Esophagus muscularis mucosa (tissue), 4 donors: ENCODE measurements around the gene CAMSAP2. TPM values are rescaled to one million over a fixed set of nuclear protein-coding genes. Genes with fewer than 3 reads are reported as not detected.
"Not testable (repeated sequence)": the region's sequence is repeated elsewhere in the genome, so short reads cannot be mapped to it uniquely, and the experiment has no call there.

ENCODE experiments used
- DNase-seq: peaks from one replicate; pipeline ENCODE4 v3.0.0-alpha.2; 2017; ENCODE audit errors: extremely low spot score
- H3K27ac ChIP-seq, 4 donors: fragments of 200-600 bp; sonication (generic); replicated peaks in 1 of 4; 1 replicate in 3 of 4; 2 replicates in 1 of 4; pipeline ENCODE4 v1.5.1; 2016 to 2019; ENCODE audit warnings: mild to moderate bottlenecking in 1 of 4
- H3K27me3 ChIP-seq, 4 donors: fragments of 200-600 bp; sonication (generic); one replicate each; pipeline versions ENCODE4 v1.5.1 to v1.6.0; 2016 to 2019
- H3K36me3 ChIP-seq, 4 donors: fragments of 200-600 bp; sonication (generic); one replicate each; pipeline ENCODE4 v1.5.1; 2016 to 2019
- H3K4me1 ChIP-seq, 4 donors: fragments of 200-600 bp; sonication (generic); one replicate each; pipeline ENCODE4 v1.5.1; 2016 to 2019
- H3K4me3 ChIP-seq, 4 donors: fragments of 200-600 bp; sonication (generic); 1 replicate in 2 of 4; 2 replicates in 2 of 4; pipeline ENCODE4 v1.5.1; 2016 to 2019; ENCODE audit warnings: mild to moderate bottlenecking in 4 of 4, moderate library complexity in 1 of 4
- H3K9me3 ChIP-seq, 4 donors: fragments of 200-600 bp; sonication (generic); 1 replicate in 3 of 4; 2 replicates in 1 of 4; pipeline ENCODE4 v1.5.1; 2016 to 2019
- EP300 ChIP-seq: sonication (generic); formaldehyde crosslinking; IDR thresholded peaks from one replicate; pipeline ENCODE4 v1.6.1; 2017; ENCODE audit warnings: antibody characterized with exemption
- POLR2A ChIP-seq: fragments of 450-650 bp; IDR thresholded peaks from one replicate; pipeline ENCODE4 v1.6.1; 2017; ENCODE audit warnings: antibody characterized with exemption, moderate library complexity, mild to moderate bottlenecking, low read depth
- POLR2AphosphoS5 ChIP-seq, 2 donors: sonication (generic); formaldehyde crosslinking; IDR thresholded peaks; one replicate each; pipeline ENCODE4 v1.6.1; 2017; ENCODE audit warnings: antibody characterized with exemption in 2 of 2
- WGBS: methylation state at CpG from one replicate; pipeline ENCODE4 v1.1.5; 2018; 5-methylcytosine and 5-hydroxymethylcytosine counted together
- intact Hi-C: fragments of 100-400 bp; cut with DNase I; formaldehyde crosslinking; loops from one replicate; pipeline ENCODE4 v1.15.1; 2023
- total RNA-seq, 4 donors: library from RNA; depleted of rRNA; stranded (reverse); fragments of >200 nt; gene quantifications; one replicate each; pipeline versions ENCODE4 v1.1.0 to v1.2.1, GENCODE V29; 2016
- TF ChIP-seq, protein P1 (sequence below), 3 experiments: fragments of 200-600 bp in 2 of 3; fragments of 450-650 bp in 1 of 3; sonication (generic) in 2 of 3; IDR thresholded peaks; one replicate each; pipeline ENCODE4 v1.5.1; 2017 to 2019; ENCODE audit warnings: antibody characterized with exemption in 3 of 3, mild to moderate bottlenecking in 2 of 3, moderate library complexity in 1 of 3

CAMSAP2 gene
- total RNA-seq, 4 donors from 2014 or later = 34.6 to 44.0 (median 38.4) TPM

DNA sequence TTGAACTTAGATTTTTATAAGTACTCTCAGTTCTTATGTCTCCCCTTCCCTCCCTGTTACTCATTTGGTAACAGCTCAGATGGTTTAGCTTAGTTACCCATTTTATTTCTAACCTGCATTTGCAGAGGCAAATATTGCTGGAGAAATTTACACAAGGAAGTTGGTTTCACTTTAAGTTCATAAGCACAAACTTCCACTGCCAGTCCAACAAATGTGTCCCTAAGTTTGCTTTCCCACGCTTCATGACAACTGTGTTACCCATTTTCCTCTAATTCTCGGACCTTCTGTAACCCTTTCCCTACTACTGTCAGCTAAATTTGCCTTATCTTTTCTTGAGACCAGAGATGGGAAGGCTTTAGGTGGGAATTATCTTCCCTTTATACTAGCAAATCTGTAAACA is 70.2 kb downstream of the CAMSAP2 start:
- intact Hi-C loops = no loop called here
- Histone ChIP-seq H3K27me3 (no peaks in the 10 kb centered on the region), H3K4me1 (peaks cover 0 to 14% (median 8%) of the 10 kb centered on the region in 4 donors), H3K4me3 (no peak overlapping the region), H3K27ac (no peak overlapping the region), H3K9me3 (no peaks in the 10 kb centered on the region), H3K36me3 (peaks cover 0 to 40% (median 21%) of the 10 kb centered on the region in 4 donors)
- DNase-seq = no peak
- 87% methylated on average over 2 of the region's 2 CpGs for WGBS
- TF ChIP-seq, protein P1, sequence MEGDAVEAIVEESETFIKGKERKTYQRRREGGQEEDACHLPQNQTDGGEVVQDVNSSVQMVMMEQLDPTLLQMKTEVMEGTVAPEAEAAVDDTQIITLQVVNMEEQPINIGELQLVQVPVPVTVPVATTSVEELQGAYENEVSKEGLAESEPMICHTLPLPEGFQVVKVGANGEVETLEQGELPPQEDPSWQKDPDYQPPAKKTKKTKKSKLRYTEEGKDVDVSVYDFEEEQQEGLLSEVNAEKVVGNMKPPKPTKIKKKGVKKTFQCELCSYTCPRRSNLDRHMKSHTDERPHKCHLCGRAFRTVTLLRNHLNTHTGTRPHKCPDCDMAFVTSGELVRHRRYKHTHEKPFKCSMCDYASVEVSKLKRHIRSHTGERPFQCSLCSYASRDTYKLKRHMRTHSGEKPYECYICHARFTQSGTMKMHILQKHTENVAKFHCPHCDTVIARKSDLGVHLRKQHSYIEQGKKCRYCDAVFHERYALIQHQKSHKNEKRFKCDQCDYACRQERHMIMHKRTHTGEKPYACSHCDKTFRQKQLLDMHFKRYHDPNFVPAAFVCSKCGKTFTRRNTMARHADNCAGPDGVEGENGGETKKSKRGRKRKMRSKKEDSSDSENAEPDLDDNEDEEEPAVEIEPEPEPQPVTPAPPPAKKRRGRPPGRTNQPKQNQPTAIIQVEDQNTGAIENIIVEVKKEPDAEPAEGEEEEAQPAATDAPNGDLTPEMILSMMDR (IDR thresholded peaks at IDR 0.05) = no peak
- TF ChIP-seq POLR2A (no peak), EP300 (no peak), POLR2AphosphoS5 (IDR thresholded peaks at IDR 0.05) (no peak)

DNA sequence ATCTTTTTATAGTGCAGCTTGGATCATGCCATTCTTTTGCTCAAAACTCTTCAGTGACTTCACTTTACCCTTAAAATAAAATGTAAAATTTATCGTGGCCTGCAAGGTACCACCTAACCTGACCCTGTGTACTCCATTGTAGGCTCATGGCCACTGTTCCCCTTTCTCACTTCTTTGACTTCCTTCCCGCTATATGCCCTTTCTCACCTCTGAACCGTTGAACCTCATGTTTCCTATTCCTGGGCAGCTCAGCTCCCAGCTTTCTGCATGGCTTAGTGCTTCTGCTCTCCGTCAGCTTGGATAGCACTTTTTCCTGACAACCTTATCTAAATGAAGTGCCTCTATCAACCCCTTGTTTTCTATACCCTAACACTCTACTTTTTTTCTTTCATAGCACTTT is 73.0 kb downstream of the CAMSAP2 start:
- intact Hi-C loops = no loop called here
- H3K4me1 ChIP-seq = peaks cover 0 to 14% (median 8%) of the 10 kb centered on the region in 4 donors
- no peaks in the 10 kb centered on the region for H3K9me3 ChIP-seq
- 69% methylated on average over 4 of the region's 4 CpGs for WGBS
- H3K27me3 ChIP-seq = no peaks in the 10 kb centered on the region
- peaks cover 6 to 50% (median 30%) of the 10 kb centered on the region in 4 donors for H3K36me3 ChIP-seq
- no peak overlapping the region for H3K4me3 ChIP-seq
- no peak overlapping the region for H3K27ac ChIP-seq
- TF ChIP-seq POLR2A (no peak), EP300 (no peak), POLR2AphosphoS5 (IDR thresholded peaks at IDR 0.05) (no peak)
- TF ChIP-seq, protein P1 (IDR thresholded peaks at IDR 0.05) = no peak
- no peak for DNase-seq

DNA sequence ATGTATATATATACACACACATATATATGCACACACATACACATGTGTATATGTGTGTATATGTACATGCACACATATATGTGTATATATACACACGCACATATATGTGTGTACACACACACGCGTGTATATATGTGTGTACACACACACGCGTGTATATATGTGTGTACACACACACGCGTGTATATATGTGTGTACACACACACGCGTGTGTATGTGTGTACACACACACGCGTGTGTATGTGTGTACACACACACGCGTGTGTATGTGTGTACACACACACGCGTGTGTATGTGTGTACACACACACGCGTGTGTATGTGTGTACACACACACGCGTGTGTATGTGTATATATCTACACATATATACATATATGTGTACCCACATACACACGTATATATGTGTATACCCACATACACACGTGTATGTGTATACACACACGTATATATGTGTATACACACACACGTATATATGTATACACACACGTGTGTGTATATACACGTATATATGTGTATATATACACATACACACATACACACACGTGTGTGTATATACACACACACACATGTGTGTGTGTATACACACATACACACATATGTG is 78.0 kb downstream of the CAMSAP2 start:
- DNase-seq, H3K9me3 ChIP-seq, H3K4me3 ChIP-seq, intact Hi-C loops, H3K27ac ChIP-seq, H3K27me3 ChIP-seq: not testable (repeated sequence)
- Histone ChIP-seq H3K36me3 (peaks cover 6 to 22% (median 14%) of the 10 kb centered on the region in 4 donors), H3K4me1 (peaks cover 0 to 12% (median 6%) of the 10 kb centered on the region in 4 donors)
- WGBS = 89% methylated on average over 18 of the region's 26 CpGs

DNA sequence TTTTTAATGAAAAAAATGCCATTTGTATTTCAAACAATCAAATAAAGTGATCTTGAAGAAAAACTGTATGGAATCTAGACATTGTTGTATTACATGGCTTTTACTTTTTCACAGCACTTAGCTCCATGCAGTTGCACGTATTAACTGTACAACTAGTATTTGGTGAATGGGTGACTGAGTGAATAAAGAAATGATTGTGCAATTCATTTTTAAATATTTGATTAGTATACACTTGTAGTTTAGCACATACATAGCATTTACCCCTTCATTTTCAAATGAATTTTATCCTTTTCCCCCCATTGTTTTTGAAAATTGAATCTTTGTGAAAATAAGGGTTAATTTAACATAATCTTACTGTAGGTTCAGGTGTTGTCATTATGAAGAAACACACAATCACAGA is 79.6 kb downstream of the CAMSAP2 start:
- H3K27me3 ChIP-seq = no peaks in the 10 kb centered on the region
- peaks cover 0 to 5% (median under 1%) of the 10 kb centered on the region in 4 donors for H3K4me1 ChIP-seq
- WGBS = 83% methylated on average over 1 of the region's 1 CpG
- no peak overlapping the region for H3K27ac ChIP-seq
- no peak overlapping the region for H3K4me3 ChIP-seq
- no peak for DNase-seq
- intact Hi-C loops = no loop called here
- TF ChIP-seq, protein P1 (IDR thresholded peaks at IDR 0.05) = no peak
- no peak for TF ChIP-seq POLR2A
- no peak for TF ChIP-seq POLR2AphosphoS5 (IDR thresholded peaks at IDR 0.05)
- TF ChIP-seq EP300 = no peak
- peaks cover 6 to 21% (median 14%) of the 10 kb centered on the region in 4 donors for H3K36me3 ChIP-seq
- H3K9me3 ChIP-seq = no peaks in the 10 kb centered on the region

DNA sequence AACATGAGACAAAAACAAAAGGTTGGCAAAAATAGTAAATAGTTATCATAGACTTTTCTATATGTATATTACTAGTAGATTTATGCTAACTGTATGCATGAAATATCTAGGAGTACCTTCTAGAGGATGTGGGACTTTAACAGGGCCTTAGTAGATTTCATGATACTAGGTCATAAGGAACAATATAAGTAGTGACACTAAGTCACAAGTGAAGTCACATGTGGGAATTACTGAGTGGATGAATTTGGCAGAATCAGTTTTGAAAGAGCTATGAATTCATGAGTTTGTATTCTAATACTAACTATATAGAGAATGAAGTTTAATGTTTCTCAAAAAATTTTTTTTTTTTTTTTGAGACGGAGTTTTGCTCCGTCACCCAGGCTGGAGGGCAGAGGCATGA is 81.0 kb downstream of the CAMSAP2 start:
- DNase-seq = no peak
- intact Hi-C loops = no loop called here
- peaks cover 0 to 5% (median 0%) of the 10 kb centered on the region in 4 donors for H3K4me1 ChIP-seq
- H3K27me3 ChIP-seq = no peaks in the 10 kb centered on the region
- peaks cover 6 to 21% (median 14%) of the 10 kb centered on the region in 4 donors for H3K36me3 ChIP-seq
- no peaks in the 10 kb centered on the region for H3K9me3 ChIP-seq
- 82% methylated on average over 2 of the region's 2 CpGs for WGBS
- no peak overlapping the region for H3K4me3 ChIP-seq
- H3K27ac ChIP-seq = no peak overlapping the region
- no peak for TF ChIP-seq POLR2AphosphoS5 (IDR thresholded peaks at IDR 0.05)
- TF ChIP-seq, protein P1 (IDR thresholded peaks at IDR 0.05) = no peak
- TF ChIP-seq EP300 = no peak
- no peak for TF ChIP-seq POLR2A
